AG10803 (cell line): ENCODE measurements around the gene RASIP1.
"Not testable (repeated sequence)": the region's sequence is repeated elsewhere in the genome, so short reads cannot be mapped to it uniquely, and the experiment has no call there.

Source experiments
- DNase-seq: peaks from one replicate; pipeline ENCODE4 v3.0.0; 2010; ENCODE audit warnings: low read depth
- H3K4me3 ChIP-seq: 2 replicates; pipeline ENCODE4 v1.5.1; 2011; ENCODE audit warnings: mild to moderate bottlenecking, low read length, control low read depth
- CTCF ChIP-seq: conservative IDR thresholded peaks from 2 replicates; pipeline ENCODE4 v1.5.1; 2011; ENCODE audit warnings: mild to moderate bottlenecking, low read length, control low read depth, inconsistent platforms

The RASIP1 gene

GRCh38 chr19:48740164-48740972 is at the start of gene RASIP1:
Gene RASIP1, minus strand, starts transcription at chr19:48740610. Its CDS starts 328 bp downstream, at chr19:48740282.
- H3K4me3 ChIP-seq = no peak within 1 kb of the TSS

GRCh38 chr19:48787331-48787730 is 46.9 kb upstream of the RASIP1 start:
- not testable (repeated sequence) for H3K4me3 ChIP-seq, DNase-seq

More at GRCh38 chr19:48740164-48740972, at the start of gene RASIP1:
- no peak for DNase-seq
- no peak for TF ChIP-seq CTCF

- not testable (repeated sequence) for H3K4me3 ChIP-seq, DNase-seq
Observed at GRCh38 chr19:48786422-48786821, 46.0 kb upstream of the RASIP1 start.

GRCh38 chr19:48784527-48784926 is 44.1 kb upstream of the RASIP1 start:
- peak; percentile 31 for TF ChIP-seq CTCF

GRCh38 chr19:48780631-48781391 is 40.4 kb upstream of the RASIP1 start:
- TF ChIP-seq CTCF = no peak
- no peak overlapping the region for H3K4me3 ChIP-seq
- peak; percentile 9 for DNase-seq

More at GRCh38 chr19:48784527-48784926, 44.1 kb upstream of the RASIP1 start:
- no peak overlapping the region for H3K4me3 ChIP-seq
- peak; percentile 13 for DNase-seq

- TF ChIP-seq CTCF = no peak
Observed at GRCh38 chr19:48779636-48780035, 39.2 kb upstream of the RASIP1 start.

GRCh38 chr19:48777720-48778119 is 37.3 kb upstream of the RASIP1 start:
- no peak for DNase-seq
- no peak for TF ChIP-seq CTCF
- no peak overlapping the region for H3K4me3 ChIP-seq

More at GRCh38 chr19:48779636-48780035, 39.2 kb upstream of the RASIP1 start:
- no peak for DNase-seq
- no peak overlapping the region for H3K4me3 ChIP-seq

- no peak for TF ChIP-seq CTCF
- H3K4me3 ChIP-seq = no peak overlapping the region
- DNase-seq = no peak
Observed at GRCh38 chr19:48777139-48777538, 36.7 kb upstream of the RASIP1 start.
